K562 (cell line): ENCODE results near the gene PEX5L. TPM values are rescaled to one million over a fixed set of nuclear protein-coding genes. Genes with fewer than 3 reads are reported as not detected.

ENCODE experiments used
- ATAC-seq: fragments of 200-7000 bp; cut with Tn5 transposase; 3 replicates; pipeline ENCODE4 v1.9.1; 2020; ENCODE audit warnings: moderate library complexity
- BruUV-seq: library from RNA; stranded (reverse); fragments of 400-500 nt; replicated peaks from 2 replicates; lab custom pipeline; 2021; lab: Mats Ljungman, UMichigan
- CTCF ChIA-PET: fragments of 300-600 bp; formaldehyde crosslinking; extraction: SDS; loops from one replicate; lab custom pipeline; 2021; ENCODE audit warnings: low intra/inter-chr PET ratio; lab: Yijun Ruan, JAX
- POLR2A ChIA-PET: fragments of 300-600, 350-650 bp; sonication (Branson Sonifier 250); formaldehyde crosslinking; extraction: SDS; loops from one replicate; lab custom pipeline; 2021; ENCODE audit warnings: antibody characterized with exemption, inconsistent platforms; lab: Yijun Ruan, JAX
- DNase-seq, 4 experiments: peaks; one replicate each; pipeline versions ENCODE4 v3.0.0 to v3.0.0-alpha.2; 2011 to 2018; ENCODE audit warnings: low spot score in 3 of 4, mixed read lengths in 3 of 4; ENCODE audit errors: extremely low read depth in 1 of 4
- FAIRE-seq: peaks from 2 replicates; lab custom pipeline; 2011; peaks lifted over from hg19 to GRCh38; lab: Jason Lieb, UNC
- H2AFZ ChIP-seq: 2 replicates; pipeline ENCODE4 v1.6.0; 2011; ENCODE audit warnings: low read depth, low read length, control low read depth, inconsistent platforms
- H3K27ac ChIP-seq: fragments of 200-600 bp; 3 replicates; pipeline ENCODE4 v1.8.0; 2011; ENCODE audit warnings: low read depth, mild to moderate bottlenecking, control low read depth, inconsistent platforms, low read length, moderate library complexity, mixed read lengths; ENCODE audit errors: extremely low read depth
- H3K27me3 ChIP-seq, 2 experiments: fragments of 300-600 bp in 1 of 2; 2 replicates in 1 of 2; 3 replicates in 1 of 2; pipeline versions ENCODE4 v1.6.0 to v1.8.0; 2011; ENCODE audit warnings: inconsistent platforms in 2 of 2, low read length in 2 of 2, mild to moderate bottlenecking in 1 of 2, mixed read lengths in 1 of 2, moderate library complexity in 1 of 2; ENCODE audit not compliant: control insufficient read depth in 2 of 2, insufficient read depth in 2 of 2
- H3K36me3 ChIP-seq: fragments of 300-600 bp; 3 replicates; pipeline ENCODE4 v1.8.0; 2011; ENCODE audit warnings: mild to moderate bottlenecking, low read length, inconsistent platforms; ENCODE audit not compliant: control insufficient read depth, insufficient read depth
- H3K4me1 ChIP-seq, 2 experiments: fragments of 200-600 bp in 1 of 2; replicated peaks in 1 of 2; 2 replicates in 1 of 2; 3 replicates in 1 of 2; pipeline versions ENCODE4 v1.5.1 to v1.8.0; 2011; ENCODE audit warnings: inconsistent platforms in 2 of 2, low read length in 2 of 2, mild to moderate bottlenecking in 1 of 2, mixed read lengths in 1 of 2, moderate library complexity in 1 of 2; ENCODE audit not compliant: control insufficient read depth in 2 of 2, insufficient read depth in 2 of 2
- H3K4me2 ChIP-seq: 2 replicates; pipeline ENCODE4 v1.6.1; 2011; ENCODE audit warnings: low read length, control low read depth, inconsistent platforms, mixed read lengths; ENCODE audit not compliant: insufficient read depth
- H3K4me3 ChIP-seq: fragments of 200-600 bp; sonication (generic), shearing (Covaris generic); 2 replicates; pipeline ENCODE4 v1.5.1; 2016; ENCODE audit warnings: control low read depth, inconsistent platforms
- H3K79me2 ChIP-seq: fragments of 200-600 bp; 3 replicates; pipeline ENCODE4 v1.8.0; 2011; ENCODE audit warnings: low read length, inconsistent platforms; ENCODE audit not compliant: control insufficient read depth, insufficient read depth
- H3K9ac ChIP-seq, 2 experiments: 2 replicates each; pipeline versions ENCODE4 v1.6.0 to v1.6.1; 2011; ENCODE audit warnings: low read depth in 2 of 2, low read length in 2 of 2, control low read depth in 1 of 2, inconsistent platforms in 1 of 2, mild to moderate bottlenecking in 1 of 2, mixed read lengths in 1 of 2; ENCODE audit not compliant: insufficient read depth in 1 of 2
- H3K9me1 ChIP-seq: one replicate; pipeline ENCODE4 v1.6.0; 2011; ENCODE audit warnings: inconsistent platforms, mild to moderate bottlenecking, low read length, moderate library complexity; ENCODE audit not compliant: control insufficient read depth, insufficient read depth
- H3K9me3 ChIP-seq: replicated peaks from 2 replicates; pipeline ENCODE4 v1.5.1; 2011; ENCODE audit warnings: low read depth, low read length, inconsistent platforms; ENCODE audit not compliant: control insufficient read depth, insufficient read depth
- H4K20me1 ChIP-seq: replicated peaks from 2 replicates; pipeline ENCODE4 v1.6.1; 2011; ENCODE audit warnings: low read length, inconsistent platforms, mixed read lengths; ENCODE audit not compliant: control insufficient read depth, insufficient read depth
- BRD9 ChIP-seq: fragments of 450-650 bp; IDR thresholded peaks from 2 replicates; pipeline ENCODE4 v1.6.1; 2018; ENCODE audit warnings: low read depth; ENCODE audit not compliant: partially characterized antibody
- MCM7 ChIP-seq, 2 experiments: fragments of 450-650 bp; IDR thresholded peaks; 2 replicates each; pipeline ENCODE4 v1.6.1; 2016 to 2018
- NFIX ChIP-seq: fragments of 250-450 bp; sonication (Bioruptor Pico); IDR thresholded peaks from 2 replicates; pipeline ENCODE4 v1.4.0; 2020; ENCODE audit warnings: low read depth, mild to moderate bottlenecking, moderate library complexity
- NRF1 ChIP-seq, 2 experiments: fragments of 450-650 bp; IDR thresholded peaks in 1 of 2; conservative IDR thresholded peaks in 1 of 2; 2 replicates each; pipeline ENCODE4 v1.6.1; 2014; ENCODE audit warnings: mild to moderate bottlenecking in 2 of 2
- POLR3A ChIP-seq: IDR thresholded peaks from 2 replicates; pipeline ENCODE4 v1.6.1; 2011; ENCODE audit warnings: borderline replicate concordance, mild to moderate bottlenecking, moderate library complexity; ENCODE audit not compliant: insufficient read length, insufficient read depth; ENCODE audit errors: extremely low read depth
- RBBP5 ChIP-seq: fragments of 200-600 bp; sonication (generic); IDR thresholded peaks from 2 replicates; pipeline ENCODE4 v1.6.1; 2012; ENCODE audit warnings: borderline replicate concordance, mild to moderate bottlenecking, low read length, control low read depth, inconsistent platforms; ENCODE audit not compliant: insufficient read depth, poor library complexity, severe bottlenecking
- SUPT5H ChIP-seq: fragments of 450-650 bp; IDR thresholded peaks from 2 replicates; pipeline ENCODE4 v1.6.1; 2016
- WGBS: fragments of 100-300 bp; shearing (Covaris generic); methylation state at CpG from one replicate; pipeline ENCODE4 v1.1.6; 2016; ENCODE audit warnings: low coverage, mixed read lengths; ENCODE audit not compliant: insufficient coverage; ENCODE audit errors: missing lambda C conversion rate; 5-methylcytosine and 5-hydroxymethylcytosine counted together
- in situ Hi-C: fragments of 300-500 bp; cut with MboI; formaldehyde crosslinking; loops from 4 replicates; pipeline ENCODE4 v1.15.0; 2018; ENCODE audit warnings: inconsistent platforms, mixed read lengths
- intact Hi-C: fragments of 100-400 bp; cut with micrococcal nuclease; formaldehyde crosslinking; loops from 2 replicates; pipeline ENCODE4 v1.14.2; 2022
- polyA plus RNA-seq, 8 experiments: library from polyadenylated mRNA; depleted of rRNA in 4 of 8; stranded (reverse) in 5 of 8; unstranded in 3 of 8; fragments of >200 nt; fragmentation: Nextera tagmentation in 2 of 8; fragmentation: Illumina TruSeq in 1 of 8; extraction: Ambion mirVana in 2 of 8; extraction: Trizol in 1 of 8; gene quantifications; 2 replicates each; pipeline versions ENCODE4 v1.2.1 to v1.2.3, GENCODE V29; 2011 to 2014; ENCODE audit warnings: inconsistent platforms in 1 of 8, missing spikeins in 1 of 8
- total RNA-seq, 7 experiments: library from RNA; depleted of rRNA in 6 of 7; stranded (reverse); fragments of >200 nt in 6 of 7; fragmentation: Illumina TruSeq in 2 of 7; extraction: Trizol in 2 of 7; gene quantifications; 2 replicates each; pipeline versions ENCODE4 v1.2.1 to v1.2.3, GENCODE V29; 2011 to 2021; ENCODE audit warnings: low replicate concordance in 1 of 7
- TF ChIP-seq, protein P1 (sequence below): sonication (generic); formaldehyde crosslinking; IDR thresholded peaks from 2 replicates; pipeline ENCODE4 v1.8.1; 2023; ENCODE audit warnings: mild to moderate bottlenecking, missing genetic modification reagents, moderate library complexity
- TF ChIP-seq, protein P2 (sequence below): fragments of 250-450 bp; sonication (Bioruptor Pico); IDR thresholded peaks from 2 replicates; pipeline ENCODE4 v1.9.0; 2021; ENCODE audit warnings: mild to moderate bottlenecking
- TF ChIP-seq, protein P3 (sequence below): fragments of 150-350 bp; conservative IDR thresholded peaks from 2 replicates; pipeline ENCODE4 v1.6.1; 2014; ENCODE audit warnings: low read length

Gene PEX5L
- total and polyA plus RNA-seq, 9 of the 15 experiments (the other 6 are each of a cell fraction or from before 2014, with no cell fraction given) = not detected

DNA sequence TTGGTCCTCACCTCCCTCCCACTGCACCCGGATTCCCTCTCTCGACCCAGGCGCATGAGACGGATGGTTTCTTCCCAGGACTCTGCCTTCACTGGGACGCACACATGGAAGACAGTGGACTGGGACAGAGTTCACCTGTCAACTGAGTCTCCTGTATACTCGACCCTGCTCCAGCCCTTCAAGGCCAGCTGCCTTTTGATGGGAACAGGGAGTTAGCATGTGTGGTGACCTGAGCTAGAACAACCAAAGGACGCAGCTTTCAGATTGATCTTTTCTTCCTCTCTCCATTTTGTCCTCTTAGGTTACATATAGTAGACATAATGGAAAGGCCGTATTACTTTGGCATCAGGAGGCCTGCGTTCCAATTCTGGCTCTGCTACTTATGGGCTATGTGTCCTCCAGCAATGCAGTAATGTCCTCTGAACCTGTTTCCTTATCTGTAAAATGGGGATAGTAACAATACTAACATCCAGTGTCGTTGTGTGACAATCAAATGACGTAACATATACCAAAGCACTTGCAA is 94.1 kb downstream of the PEX5L start:
- no peaks in the 10 kb centered on the region for H3K9me1 ChIP-seq
- H3K9me3 ChIP-seq = no peaks in the 10 kb centered on the region
- FAIRE-seq (no peak), ATAC-seq (peak; percentile 21; the same call in 1 of the 3 replicates)
- under 1% methylated on average over 11 of the region's 11 CpGs for WGBS
- H3K27me3 ChIP-seq = no peaks in the 10 kb centered on the region
- no peak overlapping the region for H3K9ac ChIP-seq
- BruUV-seq = no TSS peak
- H4K20me1 ChIP-seq = no peaks in the 10 kb centered on the region
- no peak overlapping the region for H3K4me3 ChIP-seq
- no peak overlapping the region for H3K27ac ChIP-seq
- peaks cover 0 to 5% of the 10 kb centered on the region in 2 experiments; a peak in 2 of 5 replicates for H3K4me1 ChIP-seq
- no peaks in the 10 kb centered on the region for H3K36me3 ChIP-seq
- in situ Hi-C loops = no loop called here
- CTCF ChIA-PET = no interaction called here
- TF ChIP-seq NRF1 (conservative IDR thresholded peaks at IDR 0.05 in 1 of 2, IDR thresholded peaks at IDR 0.05 in 1 of 2) = peak; percentile 51 to 57
- TF ChIP-seq, protein P1, sequence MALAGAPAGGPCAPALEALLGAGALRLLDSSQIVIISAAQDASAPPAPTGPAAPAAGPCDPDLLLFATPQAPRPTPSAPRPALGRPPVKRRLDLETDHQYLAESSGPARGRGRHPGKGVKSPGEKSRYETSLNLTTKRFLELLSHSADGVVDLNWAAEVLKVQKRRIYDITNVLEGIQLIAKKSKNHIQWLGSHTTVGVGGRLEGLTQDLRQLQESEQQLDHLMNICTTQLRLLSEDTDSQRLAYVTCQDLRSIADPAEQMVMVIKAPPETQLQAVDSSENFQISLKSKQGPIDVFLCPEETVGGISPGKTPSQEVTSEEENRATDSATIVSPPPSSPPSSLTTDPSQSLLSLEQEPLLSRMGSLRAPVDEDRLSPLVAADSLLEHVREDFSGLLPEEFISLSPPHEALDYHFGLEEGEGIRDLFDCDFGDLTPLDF (CRISPR knock-in tag) = no peak
- TF ChIP-seq, all 486 proteins: peak for 1
- POLR2A ChIA-PET = no interaction called here
- peak overlapping the region; percentile 18; the same call in 1 of the 2 replicates for H3K4me2 ChIP-seq
- H2AFZ ChIP-seq = no peak overlapping the region
- no peak for DNase-seq
- no peaks in the 10 kb centered on the region for H3K79me2 ChIP-seq
- intact Hi-C loops = no loop called here

DNA sequence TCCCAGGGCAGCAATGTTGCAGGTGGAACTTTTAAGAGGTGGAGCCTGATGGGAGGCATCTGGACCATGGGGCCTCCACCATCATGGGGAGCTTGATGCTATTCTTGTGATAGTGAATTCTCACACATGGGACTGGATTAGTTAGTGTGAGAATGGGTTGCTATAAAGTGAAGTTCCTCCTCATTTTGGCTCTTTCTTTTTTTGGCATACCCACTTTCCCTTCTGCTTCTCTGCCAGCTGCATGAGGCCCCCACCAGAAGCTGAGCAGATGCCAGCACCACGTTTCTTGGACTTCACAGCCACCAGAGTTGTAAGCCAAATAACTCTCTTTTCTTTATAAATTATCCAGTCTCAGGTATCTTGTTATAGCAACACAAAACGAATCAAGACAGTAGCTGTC is 101.0 kb downstream of the PEX5L start:
- ATAC-seq (no peak), FAIRE-seq (no peak), DNase-seq (no peak)
- WGBS = 0% methylated on average over 2 of the region's 2 CpGs
- Histone ChIP-seq H3K27me3 (no peaks in the 10 kb centered on the region), H3K27ac (no peak overlapping the region), H2AFZ (no peak overlapping the region), H3K9me3 (no peaks in the 10 kb centered on the region), H3K79me2 (no peaks in the 10 kb centered on the region), H4K20me1 (no peaks in the 10 kb centered on the region), H3K4me1 (no peaks in the 10 kb centered on the region), H3K9me1 (no peaks in the 10 kb centered on the region), H3K4me3 (no peak overlapping the region), H3K4me2 (no peak overlapping the region), H3K9ac (no peak overlapping the region), H3K36me3 (no peaks in the 10 kb centered on the region)
- BruUV-seq = no TSS peak
- intact Hi-C loops (no loop called here), in situ Hi-C loops (no loop called here)
- ChIA-PET CTCF (no interaction called here), POLR2A (no interaction called here)
- TF ChIP-seq, protein P2, sequence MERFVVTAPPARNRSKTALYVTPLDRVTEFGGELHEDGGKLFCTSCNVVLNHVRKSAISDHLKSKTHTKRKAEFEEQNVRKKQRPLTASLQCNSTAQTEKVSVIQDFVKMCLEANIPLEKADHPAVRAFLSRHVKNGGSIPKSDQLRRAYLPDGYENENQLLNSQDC = no peak
- TF ChIP-seq NFIX (CRISPR knock-in tag) (no peak), SUPT5H (no peak), POLR3A (no peak), MCM7 (IDR thresholded peaks at IDR 0.05) (no peak), BRD9 (no peak), RBBP5 (no peak)
- TF ChIP-seq, protein P3, sequence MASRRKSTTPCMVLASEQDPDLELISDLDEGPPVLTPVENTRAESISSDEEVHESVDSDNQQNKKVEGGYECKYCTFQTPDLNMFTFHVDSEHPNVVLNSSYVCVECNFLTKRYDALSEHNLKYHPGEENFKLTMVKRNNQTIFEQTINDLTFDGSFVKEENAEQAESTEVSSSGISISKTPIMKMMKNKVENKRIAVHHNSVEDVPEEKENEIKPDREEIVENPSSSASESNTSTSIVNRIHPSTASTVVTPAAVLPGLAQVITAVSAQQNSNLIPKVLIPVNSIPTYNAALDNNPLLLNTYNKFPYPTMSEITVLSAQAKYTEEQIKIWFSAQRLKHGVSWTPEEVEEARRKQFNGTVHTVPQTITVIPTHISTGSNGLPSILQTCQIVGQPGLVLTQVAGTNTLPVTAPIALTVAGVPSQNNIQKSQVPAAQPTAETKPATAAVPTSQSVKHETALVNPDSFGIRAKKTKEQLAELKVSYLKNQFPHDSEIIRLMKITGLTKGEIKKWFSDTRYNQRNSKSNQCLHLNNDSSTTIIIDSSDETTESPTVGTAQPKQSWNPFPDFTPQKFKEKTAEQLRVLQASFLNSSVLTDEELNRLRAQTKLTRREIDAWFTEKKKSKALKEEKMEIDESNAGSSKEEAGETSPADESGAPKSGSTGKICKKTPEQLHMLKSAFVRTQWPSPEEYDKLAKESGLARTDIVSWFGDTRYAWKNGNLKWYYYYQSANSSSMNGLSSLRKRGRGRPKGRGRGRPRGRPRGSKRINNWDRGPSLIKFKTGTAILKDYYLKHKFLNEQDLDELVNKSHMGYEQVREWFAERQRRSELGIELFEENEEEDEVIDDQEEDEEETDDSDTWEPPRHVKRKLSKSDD = no peak
